Epidermal melanocyte (primary cell): ENCODE measurements around the gene DNAI4.

Experiments used
- DNase-seq: peaks from one replicate; pipeline ENCODE4 v3.0.0; 2011; ENCODE audit warnings: low spot score; ENCODE audit not compliant: insufficient read length

Gene DNAI4

GRCh38 chr1:66767626-66768025 lies 157.0 kb downstream of the DNAI4 start:
- DNase-seq = no peak

GRCh38 chr1:66764994-66765578 lies 159.6 kb downstream of the DNAI4 start:
- DNase-seq = peak; percentile 41
